HG02588 (cell line): ENCODE data around the gene LIMS2.

ENCODE experiments used
- ATAC-seq: cut with Tn5 transposase; IDR thresholded peaks from one replicate; pipeline ENCODE4 v1.9.1; 2021; ENCODE audit warnings: mild to moderate bottlenecking, moderate library complexity; ENCODE audit not compliant: unreplicated experiment

LIMS2 gene

GRCh38 chr2:127675331-127676261, at the start of gene LIMS2:
LIMS2 (minus strand) TSS chr2:127675530; CDS start chr2:127675024, 506 bp downstream.
- no peak for ATAC-seq

GRCh38 chr2:127722807-127723206, 47.5 kb upstream of the LIMS2 start:
- ATAC-seq = no peak

- ATAC-seq = no peak
Observed at GRCh38 chr2:127721978-127722355, 46.6 kb upstream of the LIMS2 start.

- no peak for ATAC-seq
Observed at GRCh38 chr2:127721311-127721977, 46.1 kb upstream of the LIMS2 start.

GRCh38 chr2:127719301-127720218, 44.2 kb upstream of the LIMS2 start:
- ATAC-seq = no peak

- ATAC-seq = no peak
Observed at GRCh38 chr2:127718271-127718670, 42.9 kb upstream of the LIMS2 start.

- no peak for ATAC-seq
Observed at GRCh38 chr2:127715778-127716449, 40.6 kb upstream of the LIMS2 start.

GRCh38 chr2:127713562-127713961, 38.2 kb upstream of the LIMS2 start:
- ATAC-seq = no peak

- no peak for ATAC-seq
Observed at GRCh38 chr2:127712999-127713398, 37.7 kb upstream of the LIMS2 start.

GRCh38 chr2:127709336-127709735, 34.0 kb upstream of the LIMS2 start:
- no peak for ATAC-seq

GRCh38 chr2:127707890-127708648, 32.7 kb upstream of the LIMS2 start:
- ATAC-seq = no peak

- no peak for ATAC-seq
Observed at GRCh38 chr2:127706215-127706990, 31.1 kb upstream of the LIMS2 start.

GRCh38 chr2:127705391-127706065, 30.2 kb upstream of the LIMS2 start:
- no peak for ATAC-seq

- no peak for ATAC-seq
Observed at GRCh38 chr2:127704641-127705390, 29.5 kb upstream of the LIMS2 start.

GRCh38 chr2:127703282-127703681, 28.0 kb upstream of the LIMS2 start:
- ATAC-seq = no peak

GRCh38 chr2:127702395-127703009, 27.2 kb upstream of the LIMS2 start:
- no peak for ATAC-seq

GRCh38 chr2:127701651-127702394, 26.5 kb upstream of the LIMS2 start:
- peak; percentile 45 for ATAC-seq
